GM19328 (cell line): Measurements from ENCODE around the gene GGA2.
"Not testable (repeated sequence)": the region's sequence is repeated elsewhere in the genome, so short reads cannot be mapped to it uniquely, and the experiment has no call there.

Source experiments
- ATAC-seq: cut with Tn5 transposase; IDR thresholded peaks from one replicate; pipeline ENCODE4 v1.9.1; 2021; ENCODE audit warnings: mild to moderate bottlenecking, moderate library complexity; ENCODE audit not compliant: unreplicated experiment

The GGA2 gene

DNA sequence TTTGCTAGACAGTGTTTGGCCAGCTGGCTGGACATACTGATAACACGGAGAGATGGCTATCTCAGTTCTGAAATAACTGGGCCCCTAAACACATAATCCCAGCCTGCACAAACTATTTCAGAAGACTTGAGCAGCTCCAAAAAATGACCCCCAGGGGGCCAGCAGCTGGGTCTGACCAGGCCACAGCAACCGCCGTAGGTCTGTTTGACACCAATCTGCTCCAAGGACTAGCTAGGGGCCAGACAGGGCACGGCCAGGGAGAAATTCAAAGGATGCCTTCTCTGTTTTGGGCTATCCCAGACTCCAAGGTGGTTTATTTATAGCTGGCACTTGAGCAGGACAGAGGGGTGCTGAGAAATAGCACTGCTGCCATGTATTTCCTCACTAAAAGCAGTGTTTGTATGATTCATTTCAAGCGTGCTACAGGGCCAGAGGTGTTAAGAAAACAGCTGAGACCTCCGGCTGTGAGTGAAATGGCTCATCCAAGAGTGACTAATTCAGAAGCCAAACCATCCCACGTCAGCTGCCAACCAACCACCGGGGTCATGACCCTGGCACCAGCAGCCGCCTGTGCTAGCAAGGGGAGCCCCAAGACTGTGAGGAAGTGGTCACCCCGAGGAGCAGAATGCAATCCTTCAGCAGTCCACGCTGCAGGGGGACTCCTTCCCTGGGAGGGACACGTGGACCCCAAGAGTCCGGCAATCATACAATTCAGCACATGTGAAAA is 5.7 kb downstream of the GGA2 start:
- no peak for ATAC-seq

DNA sequence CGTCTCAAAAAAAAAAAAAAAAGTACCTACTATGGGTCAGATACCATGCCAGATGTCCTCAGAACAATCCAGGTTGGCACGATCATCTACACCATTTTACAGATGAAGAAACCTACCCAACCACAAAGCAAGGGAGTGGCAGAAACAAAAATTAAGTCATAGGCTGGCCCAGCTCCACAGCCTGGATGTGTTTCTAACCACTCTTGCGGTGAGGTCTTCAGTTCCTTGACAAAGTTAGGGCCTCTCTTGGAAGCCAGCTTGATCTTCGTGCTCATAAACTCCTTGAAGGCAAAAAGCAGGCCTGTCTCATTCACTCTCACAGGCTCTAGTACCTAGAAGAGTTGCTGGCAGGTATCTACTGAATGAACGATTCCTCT is 6.2 kb downstream of the GGA2 start:
- ATAC-seq = no peak

GRCh38 chr16:23502466-23502865 is 7.8 kb downstream of the GGA2 start:
- ATAC-seq = no peak

GRCh38 chr16:23501291-23501690 is 9.0 kb downstream of the GGA2 start:
- no peak for ATAC-seq

- no peak for ATAC-seq
These were observed 9.4 kb downstream of the GGA2 start for GRCh38 chr16:23500862-23501225.

DNA sequence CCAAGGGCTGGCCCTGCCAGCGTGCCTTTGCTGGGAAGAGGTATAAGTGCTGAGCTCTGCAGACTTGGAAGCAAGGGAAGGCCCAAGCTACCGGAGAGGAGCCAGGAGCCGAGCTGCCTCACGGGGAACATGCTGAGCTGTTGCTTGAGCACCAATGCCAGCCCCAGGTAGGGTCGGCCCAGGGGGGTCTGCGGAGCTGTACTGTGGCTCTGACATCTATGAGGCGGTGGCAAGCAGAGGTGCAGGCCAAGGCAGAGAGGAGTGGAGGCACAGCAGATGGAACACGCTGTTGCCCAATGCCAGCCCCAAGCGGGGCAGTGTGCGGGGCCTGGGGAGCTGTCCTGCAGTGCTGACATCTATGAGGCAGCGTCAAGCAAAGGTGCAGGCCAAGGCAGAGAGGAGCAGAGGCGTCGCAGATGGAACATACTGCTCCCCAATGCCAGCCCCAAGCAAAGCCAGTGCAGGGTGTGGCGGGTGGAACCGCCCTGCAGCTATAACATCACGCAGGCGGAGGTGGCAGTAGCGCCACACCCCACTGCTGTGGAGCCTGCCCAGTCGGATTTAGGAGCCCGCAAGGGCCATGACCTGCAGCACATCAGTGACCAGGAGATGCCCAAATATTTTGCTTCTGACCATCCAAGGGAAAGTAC is 10.0 kb downstream of the GGA2 start:
- no peak for ATAC-seq

DNA sequence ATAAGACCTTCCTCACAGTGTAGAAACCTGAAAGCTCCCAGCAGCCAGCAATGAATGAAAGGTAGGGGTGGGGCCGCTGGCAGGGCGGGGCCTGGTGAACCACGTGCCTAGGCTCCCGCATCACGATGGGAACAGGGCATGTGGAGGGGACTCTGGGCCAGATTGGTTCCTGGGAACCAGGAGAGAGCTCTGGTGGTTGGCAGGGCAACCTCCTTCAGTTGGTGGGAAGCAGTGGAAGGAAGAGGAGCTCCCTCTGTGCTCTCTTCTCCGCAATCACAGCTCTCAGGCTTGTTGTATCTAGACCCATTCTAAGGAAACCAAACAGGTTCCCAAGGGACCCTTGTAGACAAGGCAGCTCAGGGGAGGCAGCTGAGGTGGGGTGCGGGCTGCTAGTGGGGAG is 10.5 kb downstream of the GGA2 start:
- ATAC-seq = no peak

DNA sequence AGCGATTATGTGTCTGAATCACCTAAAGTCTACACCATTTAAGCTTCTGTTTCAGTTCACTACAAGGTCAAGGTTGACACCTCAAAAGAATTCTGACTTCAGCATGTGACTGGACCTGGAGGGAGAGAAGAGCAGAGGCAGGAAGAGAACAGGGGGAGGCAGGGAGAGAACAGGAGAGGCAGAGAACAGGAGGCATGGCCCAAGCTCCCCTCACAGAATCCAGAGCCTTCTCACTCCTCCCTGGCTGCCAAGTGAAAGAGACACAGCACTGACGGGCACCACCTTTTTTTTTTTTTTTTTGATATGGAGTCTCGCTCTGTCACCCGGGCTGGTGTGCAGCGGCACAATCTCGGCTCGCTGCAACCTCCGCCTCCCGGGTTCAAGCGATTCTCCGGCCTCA is 11.4 kb downstream of the GGA2 start:
- no peak for ATAC-seq

GRCh38 chr16:23497543-23497868 is 12.8 kb downstream of the GGA2 start:
- ATAC-seq = no peak

GRCh38 chr16:23496821-23497542 is 13.3 kb downstream of the GGA2 start:
- no peak for ATAC-seq

DNA sequence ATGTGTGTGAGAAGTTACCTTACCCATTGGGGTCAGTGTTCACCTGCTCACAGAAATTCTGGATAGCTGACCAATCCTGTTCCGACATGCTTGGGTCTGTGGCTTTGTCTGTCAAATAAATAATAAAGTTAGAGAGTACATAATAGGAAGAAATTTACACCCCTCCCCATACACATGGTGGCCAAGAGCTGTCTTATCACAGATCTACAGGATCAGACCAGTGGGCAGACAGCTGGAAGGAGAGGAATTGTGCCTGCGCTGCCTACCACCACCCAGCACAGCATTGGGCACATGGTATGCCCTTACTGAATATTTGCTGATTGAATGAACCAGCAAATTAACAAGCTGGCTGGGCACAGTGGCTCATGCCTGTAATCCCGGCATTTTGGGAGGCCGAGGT is 14.6 kb downstream of the GGA2 start:
- no peak for ATAC-seq

- ATAC-seq = no peak
These were observed 16.1 kb downstream of the GGA2 start for GRCh38 chr16:23494188-23494587.

GRCh38 chr16:23491490-23492391 is 18.6 kb downstream of the GGA2 start:
- ATAC-seq = no peak

DNA sequence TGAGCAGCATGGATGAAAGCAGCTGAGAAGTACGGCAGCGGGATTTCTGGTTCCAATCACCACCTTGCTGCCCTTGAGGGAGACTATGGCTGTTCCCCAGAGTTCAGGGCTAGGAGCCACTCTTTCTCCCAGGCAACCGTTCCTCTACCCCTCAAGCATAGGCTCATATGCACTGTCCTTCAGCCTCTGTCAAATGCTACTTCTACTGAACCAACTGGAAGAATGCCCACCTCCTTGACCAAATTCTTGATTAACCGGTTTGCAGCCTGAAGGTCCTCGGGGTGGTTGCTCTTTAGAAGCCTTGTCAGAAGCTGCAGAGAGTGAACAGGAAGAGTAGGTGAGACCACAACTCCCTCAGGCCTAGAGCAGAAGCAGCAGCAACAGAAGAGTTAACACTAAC is 23.8 kb downstream of the GGA2 start:
- ATAC-seq = no peak

DNA sequence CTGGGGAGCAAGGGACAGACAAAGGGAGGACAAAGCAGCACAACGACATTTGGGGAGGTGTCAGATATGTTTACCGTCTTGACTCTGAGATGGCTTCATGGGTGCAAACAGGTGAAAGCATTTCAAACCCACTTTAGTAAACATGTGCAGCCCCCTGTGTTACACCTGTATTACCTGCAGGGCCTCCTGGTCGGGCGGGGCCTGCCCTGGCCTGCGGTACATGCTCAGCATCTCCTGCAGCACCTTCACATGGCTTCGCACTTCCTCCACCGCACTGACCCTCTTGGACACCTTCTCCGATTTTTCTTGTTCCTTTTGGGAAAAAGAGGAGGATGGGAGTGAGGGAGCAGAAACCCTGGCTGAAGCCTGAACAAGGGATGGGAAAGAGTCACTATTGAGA is 24.5 kb downstream of the GGA2 start:
- no peak for ATAC-seq

- ATAC-seq = no peak
These were observed 25.1 kb downstream of the GGA2 start for GRCh38 chr16:23485257-23485614.

GRCh38 chr16:23484510-23485256 is 25.6 kb downstream of the GGA2 start:
- ATAC-seq = no peak

DNA sequence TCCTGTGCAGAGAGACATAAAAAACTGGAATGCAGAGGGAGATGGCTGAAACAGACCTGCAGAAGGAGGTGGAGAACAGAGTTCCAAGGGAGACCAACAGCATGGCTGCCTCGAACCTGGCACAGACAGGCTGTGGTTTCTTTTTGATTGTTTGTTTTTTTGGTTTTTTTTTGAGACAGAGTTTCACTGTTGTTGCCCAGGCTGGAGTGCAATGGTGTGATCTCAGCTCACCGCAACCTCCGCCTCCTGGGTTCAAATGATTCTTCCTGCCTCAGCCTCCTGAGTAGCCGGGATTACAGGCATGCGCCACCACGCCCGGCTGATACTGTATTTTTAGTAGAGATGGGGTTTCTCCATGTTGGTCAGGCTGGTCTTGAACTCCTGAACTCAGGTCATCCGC is 26.8 kb downstream of the GGA2 start:
- not testable (repeated sequence) for ATAC-seq

GRCh38 chr16:23482778-23483177 is 27.5 kb downstream of the GGA2 start:
- ATAC-seq = no peak

GRCh38 chr16:23480257-23480656 is 30.0 kb downstream of the GGA2 start:
- ATAC-seq = no peak

DNA sequence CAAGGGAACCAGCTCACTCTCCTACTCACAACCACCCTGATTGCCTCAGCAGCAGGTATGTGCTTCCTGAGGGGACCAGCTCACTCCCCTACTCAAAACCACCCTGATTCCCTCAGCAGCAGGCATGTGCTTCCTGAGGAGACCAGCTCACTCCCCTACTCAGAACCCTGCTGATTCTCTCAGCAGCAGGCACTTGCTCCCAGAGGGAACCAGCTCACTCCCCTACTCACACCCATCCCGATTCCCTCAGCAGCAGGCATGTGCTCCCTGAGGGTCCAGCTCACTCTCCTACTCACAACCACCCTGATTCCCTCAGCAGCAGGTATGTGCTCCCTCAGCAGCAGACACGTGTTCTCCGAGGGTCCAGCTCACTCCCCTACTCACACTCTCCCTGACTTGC is 31.2 kb downstream of the GGA2 start:
- ATAC-seq = no peak
